ENCODE results near the gene WFS1. TPM values are rescaled to one million over a fixed set of nuclear protein-coding genes. Genes with fewer than 3 reads are reported as not detected.
A peak's percentile ranks its signal among the peaks of the same experiment; 100 is the strongest.

The WFS1 gene
- total and polyA plus RNA-seq, 9 of the 15 experiments (the other 6 are each of a cell fraction or from before 2014, with no cell fraction given), result 0.01 to 0.29 (median 0.03) TPM; not detected in 5

DNA sequence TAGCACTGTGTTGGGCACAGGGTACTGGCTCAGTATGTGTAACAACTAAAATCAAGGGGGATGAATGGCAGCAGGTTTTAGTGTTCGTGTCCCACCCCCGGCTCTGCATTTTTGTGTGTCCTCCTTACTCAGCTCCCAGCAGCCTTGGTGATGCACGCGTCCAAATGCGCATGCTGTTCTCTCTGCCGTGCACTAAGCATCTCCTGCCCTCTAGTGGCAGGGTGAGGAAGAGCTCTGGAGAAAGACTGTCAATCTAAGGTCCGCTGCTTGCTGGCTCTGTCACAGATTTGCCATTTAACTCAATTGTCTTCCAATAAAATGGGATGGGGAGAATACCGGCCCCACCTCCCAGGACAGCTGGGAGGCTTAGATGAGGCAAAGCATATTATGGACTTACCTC is 61.4 kb downstream of the WFS1 start (continued):
- TF ChIP-seq MTA2 (IDR thresholded peaks at IDR 0.05; ENCODE audit: low read depth), result no peak
- TF ChIP-seq CTBP1 (IDR thresholded peaks at IDR 0.05; ENCODE audit: borderline replicate concordance), result no peak
- TF ChIP-seq CREM (IDR thresholded peaks at IDR 0.05; ENCODE audit: low read depth), result peak; percentile 26; the same call in 1 of the 2 replicates
- TF ChIP-seq, protein P1, sequence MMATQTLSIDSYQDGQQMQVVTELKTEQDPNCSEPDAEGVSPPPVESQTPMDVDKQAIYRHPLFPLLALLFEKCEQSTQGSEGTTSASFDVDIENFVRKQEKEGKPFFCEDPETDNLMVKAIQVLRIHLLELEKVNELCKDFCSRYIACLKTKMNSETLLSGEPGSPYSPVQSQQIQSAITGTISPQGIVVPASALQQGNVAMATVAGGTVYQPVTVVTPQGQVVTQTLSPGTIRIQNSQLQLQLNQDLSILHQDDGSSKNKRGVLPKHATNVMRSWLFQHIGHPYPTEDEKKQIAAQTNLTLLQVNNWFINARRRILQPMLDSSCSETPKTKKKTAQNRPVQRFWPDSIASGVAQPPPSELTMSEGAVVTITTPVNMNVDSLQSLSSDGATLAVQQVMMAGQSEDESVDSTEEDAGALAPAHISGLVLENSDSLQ (IDR thresholded peaks at IDR 0.05), result peak; percentile 85
- no peak for TF ChIP-seq HNRNPK (IDR thresholded peaks at IDR 0.05; ENCODE audit: low read depth, low read length, poor library complexity, severe bottlenecking)
- TF ChIP-seq TAL1 (IDR thresholded peaks at IDR 0.05), result no peak
- TF ChIP-seq, protein P2, sequence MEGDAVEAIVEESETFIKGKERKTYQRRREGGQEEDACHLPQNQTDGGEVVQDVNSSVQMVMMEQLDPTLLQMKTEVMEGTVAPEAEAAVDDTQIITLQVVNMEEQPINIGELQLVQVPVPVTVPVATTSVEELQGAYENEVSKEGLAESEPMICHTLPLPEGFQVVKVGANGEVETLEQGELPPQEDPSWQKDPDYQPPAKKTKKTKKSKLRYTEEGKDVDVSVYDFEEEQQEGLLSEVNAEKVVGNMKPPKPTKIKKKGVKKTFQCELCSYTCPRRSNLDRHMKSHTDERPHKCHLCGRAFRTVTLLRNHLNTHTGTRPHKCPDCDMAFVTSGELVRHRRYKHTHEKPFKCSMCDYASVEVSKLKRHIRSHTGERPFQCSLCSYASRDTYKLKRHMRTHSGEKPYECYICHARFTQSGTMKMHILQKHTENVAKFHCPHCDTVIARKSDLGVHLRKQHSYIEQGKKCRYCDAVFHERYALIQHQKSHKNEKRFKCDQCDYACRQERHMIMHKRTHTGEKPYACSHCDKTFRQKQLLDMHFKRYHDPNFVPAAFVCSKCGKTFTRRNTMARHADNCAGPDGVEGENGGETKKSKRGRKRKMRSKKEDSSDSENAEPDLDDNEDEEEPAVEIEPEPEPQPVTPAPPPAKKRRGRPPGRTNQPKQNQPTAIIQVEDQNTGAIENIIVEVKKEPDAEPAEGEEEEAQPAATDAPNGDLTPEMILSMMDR (IDR thresholded peaks at IDR 0.05 in 2 of 3, conservative IDR thresholded peaks at IDR 0.05 in 1 of 3; ENCODE audit: insufficient read depth in 2 of 3, low read depth in 1 of 3, low read length in 3 of 3), result peak; percentile 73 to 88 (median 81)
- TF ChIP-seq RAD21 (CRISPR knock-in tag; conservative IDR thresholded peaks at IDR 0.05 in 1 of 2, IDR thresholded peaks at IDR 0.05 in 1 of 2), result peak in 1 of 2 experiments; percentile 66; a peak in 3 of 4 replicates
- TF ChIP-seq, protein P3, sequence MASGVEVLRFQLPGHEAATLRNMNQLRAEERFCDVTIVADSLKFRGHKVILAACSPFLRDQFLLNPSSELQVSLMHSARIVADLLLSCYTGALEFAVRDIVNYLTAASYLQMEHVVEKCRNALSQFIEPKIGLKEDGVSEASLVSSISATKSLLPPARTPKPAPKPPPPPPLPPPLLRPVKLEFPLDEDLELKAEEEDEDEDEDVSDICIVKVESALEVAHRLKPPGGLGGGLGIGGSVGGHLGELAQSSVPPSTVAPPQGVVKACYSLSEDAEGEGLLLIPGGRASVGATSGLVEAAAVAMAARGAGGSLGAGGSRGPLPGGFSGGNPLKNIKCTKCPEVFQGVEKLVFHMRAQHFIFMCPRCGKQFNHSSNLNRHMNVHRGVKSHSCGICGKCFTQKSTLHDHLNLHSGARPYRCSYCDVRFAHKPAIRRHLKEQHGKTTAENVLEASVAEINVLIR (CRISPR knock-in tag; IDR thresholded peaks at IDR 0.05), result no peak
- TF ChIP-seq NCOA6 (IDR thresholded peaks at IDR 0.05), result no peak
- TF ChIP-seq, protein P4, sequence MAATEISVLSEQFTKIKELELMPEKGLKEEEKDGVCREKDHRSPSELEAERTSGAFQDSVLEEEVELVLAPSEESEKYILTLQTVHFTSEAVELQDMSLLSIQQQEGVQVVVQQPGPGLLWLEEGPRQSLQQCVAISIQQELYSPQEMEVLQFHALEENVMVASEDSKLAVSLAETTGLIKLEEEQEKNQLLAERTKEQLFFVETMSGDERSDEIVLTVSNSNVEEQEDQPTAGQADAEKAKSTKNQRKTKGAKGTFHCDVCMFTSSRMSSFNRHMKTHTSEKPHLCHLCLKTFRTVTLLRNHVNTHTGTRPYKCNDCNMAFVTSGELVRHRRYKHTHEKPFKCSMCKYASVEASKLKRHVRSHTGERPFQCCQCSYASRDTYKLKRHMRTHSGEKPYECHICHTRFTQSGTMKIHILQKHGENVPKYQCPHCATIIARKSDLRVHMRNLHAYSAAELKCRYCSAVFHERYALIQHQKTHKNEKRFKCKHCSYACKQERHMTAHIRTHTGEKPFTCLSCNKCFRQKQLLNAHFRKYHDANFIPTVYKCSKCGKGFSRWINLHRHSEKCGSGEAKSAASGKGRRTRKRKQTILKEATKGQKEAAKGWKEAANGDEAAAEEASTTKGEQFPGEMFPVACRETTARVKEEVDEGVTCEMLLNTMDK (IDR thresholded peaks at IDR 0.05; ENCODE audit: borderline replicate concordance, insufficient read depth, low read depth, low read length, poor library complexity, severe bottlenecking), result peak; percentile 13
- TF ChIP-seq KLF6 (CRISPR knock-in tag; IDR thresholded peaks at IDR 0.05; ENCODE audit: borderline replicate concordance), result no peak
- TF ChIP-seq DACH1 (IDR thresholded peaks at IDR 0.05; ENCODE audit: partially characterized antibody), result no peak
- TF ChIP-seq CXXC5 (CRISPR knock-in tag; IDR thresholded peaks at IDR 0.05), result no peak
- TF ChIP-seq RBM34 (IDR thresholded peaks at IDR 0.05; ENCODE audit: borderline replicate concordance, insufficient read depth, low read length), result no peak
- TF ChIP-seq MAZ (CRISPR knock-in tag; conservative IDR thresholded peaks at IDR 0.05 in 1 of 2, IDR thresholded peaks at IDR 0.05 in 1 of 2), result 0 out of 4 replicates have a peak, but pooled peaks of 1 of the 2 experiments have one; percentile 13
- TF ChIP-seq, protein P5, sequence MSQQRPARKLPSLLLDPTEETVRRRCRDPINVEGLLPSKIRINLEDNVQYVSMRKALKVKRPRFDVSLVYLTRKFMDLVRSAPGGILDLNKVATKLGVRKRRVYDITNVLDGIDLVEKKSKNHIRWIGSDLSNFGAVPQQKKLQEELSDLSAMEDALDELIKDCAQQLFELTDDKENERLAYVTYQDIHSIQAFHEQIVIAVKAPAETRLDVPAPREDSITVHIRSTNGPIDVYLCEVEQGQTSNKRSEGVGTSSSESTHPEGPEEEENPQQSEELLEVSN (IDR thresholded peaks at IDR 0.05; ENCODE audit: borderline replicate concordance in 1 of 2, extremely low read depth in 1 of 2, insufficient read depth in 1 of 2, insufficient read length in 1 of 2, low read depth in 1 of 2, low read length in 1 of 2, poor library complexity in 1 of 2, severe bottlenecking in 1 of 2), result peak in 1 of 2 experiments; percentile 32

Measured in K562 (cell line).